Testis (tissue), 3 donors: ENCODE results near the gene KCNC3. TPM values are rescaled to one million over a fixed set of nuclear protein-coding genes. Genes with fewer than 3 reads are reported as not detected.

Experiments used
- DNase-seq: peaks from one replicate; pipeline ENCODE4 v3.0.0-alpha.2; 2019
- H3K27ac ChIP-seq, 2 donors: fragments of 200-600 bp; sonication (generic); one replicate each; pipeline ENCODE4 v1.5.1; 2019
- H3K27me3 ChIP-seq: fragments of 200-600 bp; sonication (generic); one replicate; pipeline ENCODE4 v1.5.1; 2019
- H3K36me3 ChIP-seq: fragments of 200-600 bp; sonication (generic); one replicate; pipeline ENCODE4 v1.5.1; 2017; ENCODE audit warnings: low read depth; ENCODE audit errors: missing control alignments
- H3K4me1 ChIP-seq: fragments of 200-600 bp; sonication (generic); one replicate; pipeline ENCODE4 v1.5.1; 2019
- H3K4me3 ChIP-seq, 2 donors: fragments of 200-600 bp; sonication (generic); one replicate each; pipeline ENCODE4 v1.5.1; 2017 to 2019
- H3K9me3 ChIP-seq: fragments of 200-600 bp; sonication (generic); one replicate; pipeline ENCODE4 v1.5.1; 2017
- CTCF ChIP-seq, 3 experiments: fragments of 450-650 bp in 2 of 3; fragments of 200-600 bp in 1 of 3; sonication (generic) in 1 of 3; IDR thresholded peaks; one replicate each; pipeline ENCODE4 v1.5.1; 2016 to 2019; ENCODE audit warnings: antibody characterized with exemption in 3 of 3, mild to moderate bottlenecking in 2 of 3, moderate library complexity in 1 of 3
- POLR2A ChIP-seq: fragments of 450-650 bp; IDR thresholded peaks from one replicate; pipeline ENCODE4 v1.6.1; 2017; ENCODE audit warnings: antibody characterized with exemption, mild to moderate bottlenecking, moderate library complexity
- WGBS, 2 donors: methylation state at CpG; one replicate each; pipeline ENCODE4 v1.1.5; 2018; 5-methylcytosine and 5-hydroxymethylcytosine counted together
- intact Hi-C: fragments of 100-400 bp; cut with DNase I; formaldehyde crosslinking; loops from one replicate; pipeline ENCODE4 v1.15.1; 2023; ENCODE audit warnings: low total_unique reads
- polyA plus RNA-seq: library from polyadenylated mRNA; stranded (reverse); fragments of 350-450 nt; fragmentation: Illumina TruSeq; extraction: RNeasy Lipid Tissue Mini Kit (QIAGEN cat#74804); gene quantifications from one replicate; pipeline ENCODE4 v1.2.3, GENCODE V29; 2014; ENCODE audit warnings: low read depth, low replicate concordance; ENCODE audit not compliant: insufficient read depth
- total RNA-seq, 2 donors: library from RNA; depleted of rRNA; stranded (reverse); fragments of >200 nt; gene quantifications; one replicate each; pipeline ENCODE4 v1.2.3, GENCODE V29; 2016

The KCNC3 gene
- total and polyA plus RNA-seq, 3 donors from 2014 or later = 6.9 to 16.0 (median 7.7) TPM

- Histone ChIP-seq H3K4me1 (peaks cover 20% of the 10 kb centered on the region), H3K9me3 (no peaks in the 10 kb centered on the region), H3K27me3 (no peaks in the 10 kb centered on the region), H3K4me3 (no peak overlapping the region), H3K27ac (no peak overlapping the region), H3K36me3 (no peaks in the 10 kb centered on the region)
- intact Hi-C loops = no loop called here
- 0 to 4% methylated on average over 4 to 5 of the region's 40 CpGs for WGBS, 2 donors
- TF ChIP-seq POLR2A (no peak), CTCF (IDR thresholded peaks at IDR 0.05) (no peak)
- no peak for DNase-seq
Measured at GRCh38 chr19:50328873-50329145, 368 bp downstream of the KCNC3 start.

- H3K4me3 ChIP-seq = peak overlapping the region; percentile 39 to 41
- WGBS, 2 donors = 1% methylated on average over 23 of the region's 104 CpGs; no CpG with 5 or more reads in 1 of the 2 donors
Measured at GRCh38 chr19:50328224-50328872, 829 bp downstream of the KCNC3 start.

GRCh38 chr19:50327461-50328223, 1.5 kb downstream of the KCNC3 start:
- Histone ChIP-seq H3K4me3 (no peak overlapping the region), H3K4me1 (peaks cover 20% of the 10 kb centered on the region), H3K27ac (no peak overlapping the region), H3K27me3 (no peaks in the 10 kb centered on the region), H3K9me3 (no peaks in the 10 kb centered on the region), H3K36me3 (no peaks in the 10 kb centered on the region)
- TF ChIP-seq POLR2A (no peak), CTCF (IDR thresholded peaks at IDR 0.05) (no peak)
- WGBS, 2 donors = 14 to 15% methylated on average over 11 to 20 of the region's 20 CpGs
- intact Hi-C loops = no loop called here
- DNase-seq = no peak

More at GRCh38 chr19:50328224-50328872, 829 bp downstream of the KCNC3 start:
- Histone ChIP-seq H3K9me3 (no peaks in the 10 kb centered on the region), H3K27ac (no peak overlapping the region), H3K27me3 (no peaks in the 10 kb centered on the region), H3K4me1 (peaks cover 20% of the 10 kb centered on the region), H3K36me3 (no peaks in the 10 kb centered on the region)
- intact Hi-C loops = no loop called here
- DNase-seq = no peak
- TF ChIP-seq POLR2A (no peak), CTCF (IDR thresholded peaks at IDR 0.05) (peak in 1 of 3 experiments; percentile 31)

GRCh38 chr19:50327013-50327412, 2.2 kb downstream of the KCNC3 start:
- no peak overlapping the region for H3K27ac ChIP-seq
- TF ChIP-seq CTCF (IDR thresholded peaks at IDR 0.05) = no peak
- no peak for TF ChIP-seq POLR2A
- 26 to 32% methylated on average over 3 to 4 of the region's 4 CpGs for WGBS, 2 donors
- H3K27me3 ChIP-seq = no peaks in the 10 kb centered on the region
- intact Hi-C loops = no loop called here
- H3K36me3 ChIP-seq = no peaks in the 10 kb centered on the region
- H3K4me1 ChIP-seq = peaks cover 20% of the 10 kb centered on the region
- H3K9me3 ChIP-seq = no peaks in the 10 kb centered on the region
- DNase-seq = no peak
- H3K4me3 ChIP-seq = no peak overlapping the region
